ENCODE measurements around the gene FCSK. TPM values are rescaled to one million over a fixed set of nuclear protein-coding genes. Genes with fewer than 3 reads are reported as not detected.
A peak's percentile ranks its signal among the peaks of the same experiment; 100 is the strongest.
"Not testable (repeated sequence)": the region's sequence is repeated elsewhere in the genome, so short reads cannot be mapped to it uniquely, and the experiment has no call there.

FCSK gene
- total and polyA plus RNA-seq, 7 donors: 4.9 to 11.0 (median 8.0) TPM

DNA sequence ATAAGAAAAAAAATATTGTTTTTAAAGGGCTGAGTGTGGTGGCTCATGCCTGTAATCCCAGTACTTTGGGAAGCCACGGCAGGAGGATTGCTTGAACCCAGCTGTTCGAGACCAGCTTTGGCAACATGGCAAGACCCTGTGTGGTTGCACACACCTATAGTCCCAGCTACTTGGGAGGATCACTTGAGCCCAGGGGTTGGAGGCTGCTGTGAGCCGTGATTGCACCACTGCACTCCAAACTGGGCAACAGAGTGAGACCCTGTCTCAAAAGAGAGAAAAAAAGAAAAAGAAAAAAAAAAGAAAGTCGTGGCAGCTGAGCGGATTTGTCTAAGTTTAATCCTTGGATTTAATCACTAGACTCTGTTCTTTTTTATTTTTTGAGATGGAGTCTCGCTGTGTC lies 6.3 kb upstream of the FCSK start:
- 71 to 80% (median 73%) methylated on average over 6 of the region's 6 CpGs for WGBS, 3 donors
- DNase-seq (no peak), ATAC-seq (no peak)
- H3K4me1 ChIP-seq: no peaks in the 10 kb centered on the region
- no peak overlapping the region for H3K4me3 ChIP-seq
- H3K27me3 ChIP-seq (ENCODE audit: insufficient read depth in 3 of 3, low read length in 2 of 3): peaks cover 0 to 4% (median 0%) of the 10 kb centered on the region in 3 donors
- intact Hi-C loops (cut with DNase I): no loop called here
- H3K36me3 ChIP-seq (ENCODE audit: insufficient read depth in 1 of 2, low read depth in 1 of 2): no peaks in the 10 kb centered on the region
- H3K27ac ChIP-seq: no peak overlapping the region
- H3K9me3 ChIP-seq: no peaks in the 10 kb centered on the region
- TF ChIP-seq, protein P1, sequence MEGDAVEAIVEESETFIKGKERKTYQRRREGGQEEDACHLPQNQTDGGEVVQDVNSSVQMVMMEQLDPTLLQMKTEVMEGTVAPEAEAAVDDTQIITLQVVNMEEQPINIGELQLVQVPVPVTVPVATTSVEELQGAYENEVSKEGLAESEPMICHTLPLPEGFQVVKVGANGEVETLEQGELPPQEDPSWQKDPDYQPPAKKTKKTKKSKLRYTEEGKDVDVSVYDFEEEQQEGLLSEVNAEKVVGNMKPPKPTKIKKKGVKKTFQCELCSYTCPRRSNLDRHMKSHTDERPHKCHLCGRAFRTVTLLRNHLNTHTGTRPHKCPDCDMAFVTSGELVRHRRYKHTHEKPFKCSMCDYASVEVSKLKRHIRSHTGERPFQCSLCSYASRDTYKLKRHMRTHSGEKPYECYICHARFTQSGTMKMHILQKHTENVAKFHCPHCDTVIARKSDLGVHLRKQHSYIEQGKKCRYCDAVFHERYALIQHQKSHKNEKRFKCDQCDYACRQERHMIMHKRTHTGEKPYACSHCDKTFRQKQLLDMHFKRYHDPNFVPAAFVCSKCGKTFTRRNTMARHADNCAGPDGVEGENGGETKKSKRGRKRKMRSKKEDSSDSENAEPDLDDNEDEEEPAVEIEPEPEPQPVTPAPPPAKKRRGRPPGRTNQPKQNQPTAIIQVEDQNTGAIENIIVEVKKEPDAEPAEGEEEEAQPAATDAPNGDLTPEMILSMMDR (IDR thresholded peaks at IDR 0.05): no peak

DNA sequence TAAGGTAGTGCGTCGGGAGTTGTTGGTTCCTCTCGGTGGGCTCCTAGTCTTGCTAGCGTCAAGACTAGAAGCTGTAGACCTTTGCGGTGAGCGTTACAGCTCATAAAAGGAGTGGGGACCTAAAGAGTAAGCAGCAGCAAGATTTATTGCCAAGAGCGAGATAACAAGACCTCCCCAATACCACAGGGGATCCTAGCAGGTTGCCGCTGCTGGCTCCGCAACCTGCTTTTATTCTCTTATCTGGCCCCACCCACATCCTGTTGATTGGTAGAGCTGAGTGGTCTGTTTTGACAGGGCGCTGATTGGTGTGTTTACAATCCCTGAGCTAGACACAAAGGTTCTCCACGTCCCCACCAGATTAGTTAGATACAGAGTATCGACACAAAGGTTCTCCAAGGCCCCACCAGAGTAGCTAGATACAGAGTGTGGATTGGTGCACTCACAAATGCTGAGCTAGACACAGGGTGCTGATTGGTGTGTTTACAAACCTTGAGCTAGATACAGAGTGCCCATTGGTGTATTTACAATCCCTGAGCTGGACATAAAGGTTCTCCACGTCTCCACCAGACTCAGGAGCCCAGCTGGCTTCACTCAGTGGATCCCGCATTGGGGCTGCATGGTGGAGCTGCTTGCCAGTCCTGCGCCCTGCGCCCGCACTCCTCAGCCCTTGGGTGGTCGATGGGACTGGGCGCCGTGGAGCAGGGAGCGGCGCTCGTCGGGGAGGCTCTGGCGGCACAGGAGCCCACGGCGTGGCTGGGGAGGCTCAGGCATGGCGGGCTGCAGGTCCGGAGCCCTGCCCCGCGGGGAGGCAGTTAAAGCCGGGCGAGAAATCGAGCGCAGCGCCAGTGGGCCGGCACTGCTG lies 4.0 kb upstream of the FCSK start:
- H3K27ac ChIP-seq; H3K4me3 ChIP-seq; intact Hi-C loops (cut with DNase I); H3K9me3 ChIP-seq; DNase-seq; ATAC-seq; H3K4me1 ChIP-seq; H3K36me3 ChIP-seq (ENCODE audit: insufficient read depth in 1 of 2, low read depth in 1 of 2); H3K27me3 ChIP-seq (ENCODE audit: insufficient read depth in 3 of 3, low read length in 2 of 3): not testable (repeated sequence)
- 62 to 79% (median 71%) methylated on average over 35 to 37 of the region's 37 CpGs for WGBS, 3 donors

DNA sequence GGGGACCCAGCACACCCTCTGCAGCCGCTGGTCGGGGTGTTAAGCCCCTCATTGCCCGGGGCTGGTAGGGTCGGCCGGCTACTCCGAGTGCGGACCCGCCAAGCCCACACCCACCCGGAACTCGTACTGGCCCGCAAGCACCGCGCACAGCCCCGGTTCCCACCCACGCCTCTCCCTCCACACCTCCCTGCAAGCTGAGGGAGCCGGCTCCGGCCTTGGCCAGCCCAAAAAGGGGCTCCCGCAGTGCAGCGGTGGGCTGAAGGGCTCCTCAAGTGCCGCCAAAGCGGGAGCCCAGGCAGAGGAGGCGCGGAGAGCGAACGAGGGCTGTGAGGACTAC lies 3.4 kb upstream of the FCSK start:
- H3K27me3 ChIP-seq (ENCODE audit: insufficient read depth in 3 of 3, low read length in 2 of 3); ATAC-seq; H3K4me3 ChIP-seq; intact Hi-C loops (cut with DNase I); H3K9me3 ChIP-seq; H3K4me1 ChIP-seq; H3K27ac ChIP-seq; H3K36me3 ChIP-seq (ENCODE audit: insufficient read depth in 1 of 2, low read depth in 1 of 2); DNase-seq: not testable (repeated sequence)
- 34 to 46% (median 41%) methylated on average over 25 of the region's 25 CpGs for WGBS, 3 donors

DNA sequence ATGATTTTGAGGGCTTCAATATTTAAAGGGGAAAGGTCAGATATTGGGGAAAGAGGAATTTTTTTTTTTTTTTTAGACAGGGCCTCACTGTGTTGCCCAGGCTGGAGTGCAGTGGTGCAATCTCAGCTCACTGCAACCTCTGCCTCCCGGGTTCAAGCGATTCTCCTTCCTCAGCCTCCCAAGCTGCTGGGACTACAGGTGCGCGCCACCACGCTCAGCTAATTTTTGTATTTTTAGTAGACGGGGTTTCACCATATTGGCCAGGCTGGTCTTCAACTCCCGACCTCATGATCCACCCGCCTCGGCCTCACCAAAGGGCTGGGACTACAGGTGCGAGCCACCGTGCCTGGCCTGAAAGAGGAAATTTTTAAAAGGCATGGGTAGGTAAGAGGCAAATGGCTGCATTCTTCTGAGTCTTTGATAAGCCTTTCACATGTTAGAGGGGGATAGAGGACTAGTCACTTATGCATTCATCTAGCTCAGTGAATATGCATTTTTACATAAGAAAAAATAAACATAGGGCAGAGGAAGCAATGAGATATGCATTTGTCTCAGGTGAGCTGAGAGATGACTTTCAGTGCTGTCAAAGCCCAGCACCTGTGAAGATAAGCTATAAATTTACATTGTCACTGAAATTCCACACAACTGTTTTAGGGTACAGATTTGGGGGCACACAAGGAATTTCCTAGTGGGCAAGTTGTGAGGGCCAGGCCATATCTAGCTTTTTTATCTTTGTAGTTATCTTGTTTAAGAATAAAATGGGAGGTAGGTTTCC lies 1.1 kb upstream of the FCSK start:
- Histone ChIP-seq H3K27ac (peak overlapping the region; percentile 99), H3K27me3 (ENCODE audit: insufficient read depth in 3 of 3, low read length in 2 of 3) (peaks cover 0 to 4% (median 0%) of the 10 kb centered on the region in 3 donors), H3K9me3 (no peaks in the 10 kb centered on the region), H3K4me3 (peak overlapping the region; percentile 98), H3K4me1 (peaks cover 4% of the 10 kb centered on the region), H3K36me3 (ENCODE audit: insufficient read depth in 1 of 2, low read depth in 1 of 2) (no peaks in the 10 kb centered on the region)
- ATAC-seq: no peak
- no peak for DNase-seq
- intact Hi-C loops (cut with DNase I): no loop called here
- WGBS, 3 donors: 95 to 97% (median 97%) methylated on average over 11 of the region's 11 CpGs
- TF ChIP-seq, protein P1 (IDR thresholded peaks at IDR 0.05): no peak

DNA sequence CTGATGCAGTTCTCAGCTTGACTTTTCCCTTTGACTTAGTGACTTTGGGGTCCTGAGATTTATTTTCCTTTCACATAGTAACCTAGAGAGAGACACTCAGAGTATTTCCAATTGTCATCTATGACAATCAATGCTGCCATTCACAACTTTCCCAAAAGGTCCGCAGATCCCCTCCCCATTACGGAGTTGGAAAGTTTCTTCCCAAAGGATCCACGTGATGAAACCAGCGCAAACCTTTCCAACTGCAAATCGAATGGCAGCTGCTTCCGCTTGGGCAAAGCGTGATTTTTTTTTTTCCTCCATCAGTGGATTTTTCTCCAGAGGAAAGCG lies 538 bp upstream of the FCSK start:
- TF ChIP-seq, protein P1 (IDR thresholded peaks at IDR 0.05): no peak

More for the DNA sequence above, 538 bp upstream of the FCSK start:
- DNase-seq (no peak), ATAC-seq (peak; percentile 34 to 68 (median 39))
- H3K36me3 ChIP-seq (ENCODE audit: insufficient read depth in 1 of 2, low read depth in 1 of 2): no peaks in the 10 kb centered on the region
- H3K4me3 ChIP-seq: peak overlapping the region; percentile 98
- peaks cover 0 to 4% (median 0%) of the 10 kb centered on the region in 3 donors for H3K27me3 ChIP-seq (ENCODE audit: insufficient read depth in 3 of 3, low read length in 2 of 3)
- intact Hi-C loops (cut with DNase I): loop anchor here in 1 of 2 donors (2.0 kb wide), 1 partner anchor 15 kb away; the partner anchor contains the start of gene ST3GAL2
- H3K9me3 ChIP-seq: no peaks in the 10 kb centered on the region
- WGBS, 3 donors: 0 to 1% (median 1%) methylated on average over 8 of the region's 8 CpGs
- peaks cover 4% of the 10 kb centered on the region for H3K4me1 ChIP-seq
- peak overlapping the region; percentile 99 for H3K27ac ChIP-seq
